GM12878 (cell line): ENCODE measurements around the gene PIP4K2B. TPM values are rescaled to one million over a fixed set of nuclear protein-coding genes. Genes with fewer than 3 reads are reported as not detected.

Source experiments
- BMI1 ChIP-seq: fragments of 450-650 bp; IDR thresholded peaks from 2 replicates; pipeline ENCODE4 v1.6.1; 2016; ENCODE audit warnings: mild to moderate bottlenecking, moderate library complexity, borderline replicate concordance
- CUX1 ChIP-seq: IDR thresholded peaks from 2 replicates; pipeline ENCODE4 v1.6.1; 2012; ENCODE audit warnings: improper control_type of control experiment, low read depth, low read length; ENCODE audit not compliant: insufficient replicate concordance
- FOXM1 ChIP-seq: IDR thresholded peaks from 2 replicates; pipeline ENCODE4 v1.6.1; 2012; ENCODE audit warnings: low read depth, mild to moderate bottlenecking, inconsistent platforms, low read length, moderate library complexity
- GATAD2B ChIP-seq: fragments of 450-650 bp; conservative IDR thresholded peaks from 2 replicates; pipeline ENCODE4 v1.6.1; 2017; ENCODE audit warnings: low read depth, mild to moderate bottlenecking, moderate library complexity
- HCFC1 ChIP-seq: fragments of 150-350 bp; IDR thresholded peaks from 2 replicates; pipeline ENCODE4 v1.6.1; 2014; ENCODE audit warnings: low read length
- HDAC2 ChIP-seq: fragments of 200-600 bp; sonication (generic); IDR thresholded peaks from 2 replicates; pipeline ENCODE4 v1.6.1; 2017
- MTA2 ChIP-seq: fragments of 450-650 bp; IDR thresholded peaks from 2 replicates; pipeline ENCODE4 v1.6.1; 2016; ENCODE audit warnings: low read depth, mild to moderate bottlenecking, moderate library complexity
- MYB ChIP-seq: fragments of 150-350 bp; IDR thresholded peaks from 2 replicates; pipeline ENCODE4 v1.6.1; 2014; ENCODE audit warnings: mild to moderate bottlenecking, low read depth, low read length, borderline replicate concordance
- NFYA ChIP-seq: IDR thresholded peaks from 2 replicates; pipeline ENCODE4 v1.6.1; 2011; ENCODE audit warnings: low read depth, mild to moderate bottlenecking, low read length, improper control_type of control experiment, borderline replicate concordance
- NR2F1 ChIP-seq: fragments of 450-650 bp; conservative IDR thresholded peaks from 2 replicates; pipeline ENCODE4 v1.6.1; 2017; ENCODE audit warnings: mild to moderate bottlenecking
- RAD51 ChIP-seq: fragments of 450-650 bp; IDR thresholded peaks from 2 replicates; pipeline ENCODE4 v1.6.1; 2016; ENCODE audit warnings: moderate library complexity, mild to moderate bottlenecking, inconsistent platforms
- SIX5 ChIP-seq: IDR thresholded peaks from 2 replicates; pipeline ENCODE4 v1.6.1; 2011; ENCODE audit warnings: mild to moderate bottlenecking, low read depth, low read length, moderate library complexity; ENCODE audit not compliant: severe bottlenecking
- SP1 ChIP-seq: IDR thresholded peaks from one replicate; pipeline ENCODE4 v1.6.1; 2011; ENCODE audit warnings: low read depth, low read length
- WRNIP1 ChIP-seq: IDR thresholded peaks from 2 replicates; pipeline ENCODE4 v1.6.1; 2011; ENCODE audit warnings: low read depth, low read length, improper control_type of control experiment, borderline replicate concordance
- ZBTB33 ChIP-seq: fragments of 450-650 bp; IDR thresholded peaks from 2 replicates; pipeline ENCODE4 v1.6.1; 2017; ENCODE audit warnings: mild to moderate bottlenecking
- ZBTB40 ChIP-seq: fragments of 450-650 bp; IDR thresholded peaks from 2 replicates; pipeline ENCODE4 v1.6.1; 2016; ENCODE audit warnings: mild to moderate bottlenecking, moderate library complexity, borderline replicate concordance
- ZNF207 ChIP-seq: fragments of 450-650 bp; IDR thresholded peaks from 2 replicates; pipeline ENCODE4 v1.6.1; 2014; ENCODE audit warnings: antibody characterized with exemption, mild to moderate bottlenecking, borderline replicate concordance
- ZNF24 ChIP-seq: fragments of 450-650 bp; IDR thresholded peaks from 2 replicates; pipeline ENCODE4 v1.6.1; 2017; ENCODE audit warnings: antibody characterized with exemption, mild to moderate bottlenecking
- ZNF384 ChIP-seq: IDR thresholded peaks from 2 replicates; pipeline ENCODE4 v1.6.1; 2012; ENCODE audit warnings: low read depth, mild to moderate bottlenecking, low read length, improper control_type of control experiment, borderline replicate concordance
- polyA plus RNA-seq, 11 experiments: library from polyadenylated mRNA; depleted of rRNA in 4 of 11; unstranded in 6 of 11; stranded (reverse) in 5 of 11; fragments of >200 nt; fragmentation: Nextera tagmentation in 4 of 11; fragmentation: Illumina TruSeq in 1 of 11; extraction: Ambion mirVana in 4 of 11; extraction: Trizol in 1 of 11; gene quantifications; 1 replicate in 1 of 11; 2 replicates in 10 of 11; pipeline versions ENCODE4 v1.2.1 to v1.2.3, GENCODE V29; 2011 to 2016; ENCODE audit warnings: inconsistent platforms in 2 of 11, missing spikeins in 2 of 11, low read depth in 1 of 11
- total RNA-seq, 4 experiments: library from RNA; depleted of rRNA in 3 of 4; stranded (reverse); fragments of >200 nt in 3 of 4; fragmentation: Illumina TruSeq in 1 of 4; extraction: Trizol in 1 of 4; gene quantifications; 2 replicates each; pipeline versions ENCODE4 v1.2.1 to v1.2.3, GENCODE V29; 2013 to 2021

The PIP4K2B gene
- total and polyA plus RNA-seq, 10 of the 15 experiments (the other 5 are each of a cell fraction or from before 2014, with no cell fraction given), result 3.8 to 30.3 (median 18.2) TPM

- TF ChIP-seq BMI1, result no peak
- TF ChIP-seq NR2F1, result peak; percentile 79
- TF ChIP-seq HDAC2, result no peak
- TF ChIP-seq ZBTB40, result no peak
- no peak for TF ChIP-seq CUX1
- peak; percentile 79; the same call in 1 of the 2 replicates for TF ChIP-seq ZNF207
- no peak for TF ChIP-seq WRNIP1
- no peak for TF ChIP-seq MTA2
- no peak for TF ChIP-seq NFYA
- peak; percentile 46; the same call in 1 of the 2 replicates for TF ChIP-seq HCFC1
- TF ChIP-seq FOXM1, result no peak
- TF ChIP-seq ZNF384, result 0 out of 2 replicates have a peak, but pooled peaks have one; percentile 28
- peak; percentile 43 for TF ChIP-seq SP1
- no peak for TF ChIP-seq MYB
- peak; percentile 98; the same call in 1 of the 2 replicates for TF ChIP-seq GATAD2B
- TF ChIP-seq SIX5, result no peak
- TF ChIP-seq ZNF24, result 0 out of 2 replicates have a peak, but pooled peaks have one; percentile 25
- TF ChIP-seq ZBTB33, result no peak
- no peak for TF ChIP-seq RAD51
Measured at GRCh38 chr17:38729886-38730525, 69.3 kb downstream of the PIP4K2B start, which contains the start of gene CISD3 (continued).
